HS-5 (cell line): ENCODE data around the gene BACH2.

Experiments used
- DNase-seq: peaks from one replicate; pipeline ENCODE4 v3.0.0-alpha.2; 2012; ENCODE audit warnings: low read depth

Gene BACH2

GRCh38 chr6:89966913-89967312 lies 329.7 kb downstream of the BACH2 start:
- DNase-seq = no peak

GRCh38 chr6:89966228-89966544 lies 330.5 kb downstream of the BACH2 start:
- no peak for DNase-seq

GRCh38 chr6:89965441-89966227 lies 331.0 kb downstream of the BACH2 start:
- no peak for DNase-seq

DNA sequence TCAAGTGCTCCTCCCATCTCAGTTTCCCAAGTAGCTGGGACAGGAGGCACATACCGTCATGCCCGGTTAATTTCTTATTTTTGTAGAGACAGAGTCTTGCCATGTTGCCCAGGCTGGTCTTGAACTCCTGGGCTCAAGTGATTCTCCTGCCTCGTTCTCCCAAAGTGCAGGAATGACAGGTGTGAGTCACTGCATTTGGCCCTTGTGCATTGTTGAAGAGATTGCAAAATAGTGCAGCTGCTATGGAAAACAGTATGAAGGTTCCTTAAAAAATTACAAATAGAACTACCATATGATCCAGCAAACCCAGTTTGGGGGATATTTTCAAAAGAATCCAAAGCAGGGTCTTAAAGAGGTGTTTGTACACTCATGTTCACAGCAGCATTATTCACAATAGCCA lies 333.3 kb downstream of the BACH2 start:
- no peak for DNase-seq

DNA sequence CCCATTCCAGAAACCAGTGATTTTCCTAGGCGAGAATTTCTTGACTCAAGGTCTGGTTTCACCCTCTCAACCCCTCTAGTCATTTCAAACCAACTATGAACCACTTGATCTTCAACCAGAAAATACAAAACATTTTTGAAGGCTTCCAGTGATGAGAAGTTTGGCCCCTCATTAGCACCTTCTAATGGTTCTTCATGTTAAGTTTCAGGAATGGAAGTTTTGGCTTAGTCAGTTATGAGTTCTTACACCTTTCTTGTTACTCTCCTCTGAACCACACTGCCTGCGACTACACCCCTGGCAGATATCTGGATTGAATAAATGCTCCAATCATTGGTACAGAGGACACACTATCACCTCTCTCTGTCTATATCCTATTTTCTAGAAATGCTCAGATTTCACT lies 335.2 kb downstream of the BACH2 start:
- no peak for DNase-seq

DNA sequence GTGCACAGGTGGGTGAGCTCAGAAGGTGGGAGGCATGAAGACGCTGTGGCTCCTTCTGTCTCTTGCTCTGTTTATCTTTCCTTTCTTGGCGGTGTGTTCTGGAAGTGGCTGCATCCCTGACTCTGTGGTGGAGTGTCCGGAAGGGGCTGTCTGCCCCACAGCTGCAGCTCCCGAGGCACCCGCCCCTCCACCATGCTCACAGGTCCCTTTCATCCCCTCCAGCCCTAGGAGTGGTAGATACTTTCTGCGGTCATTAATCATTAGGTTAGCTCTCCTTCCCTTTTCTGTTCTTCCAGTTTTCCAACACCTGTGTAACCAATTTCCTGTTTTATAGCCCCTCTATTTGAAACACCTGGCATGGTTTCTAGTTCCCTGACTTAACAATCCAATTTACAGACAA lies 336.8 kb downstream of the BACH2 start:
- no peak for DNase-seq

DNA sequence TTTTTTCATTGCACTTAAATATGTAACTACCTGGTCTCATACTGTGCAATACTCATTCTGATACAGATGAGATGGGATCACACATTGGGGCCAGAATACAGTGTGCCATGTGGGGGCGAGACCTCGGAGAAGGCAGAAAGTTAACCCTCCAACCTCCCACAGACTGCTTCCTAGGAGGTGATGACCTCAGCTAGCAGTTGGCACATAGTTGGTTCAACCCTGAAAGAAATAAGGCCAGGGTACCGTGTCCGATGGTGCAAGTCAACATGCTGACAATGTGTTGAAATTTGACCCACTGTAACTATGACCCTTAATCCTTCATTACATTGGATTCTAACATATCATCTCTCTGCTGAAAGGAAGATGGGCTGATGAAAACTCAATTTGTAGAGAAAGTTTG lies 340.5 kb downstream of the BACH2 start:
- no peak for DNase-seq

- DNase-seq = no peak
Measured at GRCh38 chr6:89955364-89955763, 341.3 kb downstream of the BACH2 start.

DNA sequence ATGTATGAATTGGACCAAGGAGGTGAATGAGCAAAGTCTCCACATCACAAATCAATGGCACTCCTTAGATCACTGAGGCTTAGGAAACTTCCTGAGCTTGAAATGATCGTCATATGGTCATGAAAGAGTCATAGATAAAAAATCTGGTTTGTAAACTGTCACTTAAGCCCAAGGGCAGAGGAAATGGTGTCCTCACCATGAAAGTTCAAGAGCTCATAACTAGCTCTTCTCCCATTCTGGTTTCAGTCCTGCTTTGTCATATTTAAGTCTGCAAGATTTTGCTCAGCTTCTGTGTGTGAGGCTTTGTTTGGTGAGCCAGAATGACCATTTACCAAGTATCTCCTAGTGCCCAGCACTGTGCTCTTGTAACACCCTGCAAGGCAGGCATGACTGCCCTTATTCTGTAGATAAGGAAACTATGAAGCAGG lies 341.9 kb downstream of the BACH2 start:
- DNase-seq = no peak

GRCh38 chr6:89952686-89953085 lies 344.0 kb downstream of the BACH2 start:
- peak; percentile 73 for DNase-seq

DNA sequence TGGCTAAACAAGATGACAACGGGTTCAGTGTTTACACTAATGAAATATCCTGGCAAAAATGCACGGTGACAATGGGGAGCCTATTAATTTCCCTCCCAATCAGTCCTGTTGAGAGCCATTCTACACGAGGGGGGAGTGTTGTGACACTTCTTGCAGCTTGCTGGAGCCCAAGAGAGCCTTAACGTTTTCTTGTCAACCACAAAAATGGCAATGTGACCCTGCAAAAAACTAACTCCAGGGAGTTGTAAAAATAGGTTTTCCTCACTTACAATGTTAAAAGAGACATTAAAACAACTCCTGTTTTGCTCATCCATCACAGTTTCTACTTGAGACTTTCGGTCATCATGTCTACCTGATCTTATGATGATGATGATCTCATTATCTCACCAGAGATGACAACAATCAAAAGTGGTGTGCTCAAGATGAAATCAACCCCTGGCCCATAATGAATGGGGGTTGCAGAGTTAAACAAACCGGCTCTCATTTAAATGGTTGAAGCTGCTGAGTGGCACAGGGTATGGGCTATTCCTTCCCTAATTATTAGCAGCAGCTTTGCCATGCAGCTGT lies 344.5 kb downstream of the BACH2 start:
- no peak for DNase-seq

GRCh38 chr6:89951574-89952104 lies 345.0 kb downstream of the BACH2 start:
- no peak for DNase-seq

GRCh38 chr6:89950879-89951391 lies 345.7 kb downstream of the BACH2 start:
- DNase-seq = no peak

- DNase-seq = no peak
Measured at GRCh38 chr6:89950446-89950845, 346.2 kb downstream of the BACH2 start.

DNA sequence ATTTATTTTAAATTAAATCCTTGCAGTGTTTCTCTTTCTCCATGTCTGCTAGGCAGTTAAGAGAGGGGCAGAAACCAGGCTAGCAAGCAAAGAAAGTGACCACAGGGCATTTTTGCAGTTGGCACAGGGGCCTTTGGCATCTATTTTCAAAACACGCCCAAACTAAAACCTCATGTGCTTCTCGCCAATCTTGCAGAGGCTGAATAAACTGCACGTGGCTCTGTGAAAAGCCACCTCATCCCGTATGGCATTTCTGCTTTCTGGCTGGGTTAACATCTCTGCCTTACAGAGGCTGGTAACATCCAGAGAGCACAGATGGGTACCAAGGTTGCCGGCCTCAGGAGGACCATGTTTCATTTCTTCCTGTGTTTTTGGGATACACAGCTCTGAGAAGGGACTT lies 347.8 kb downstream of the BACH2 start:
- no peak for DNase-seq

DNA sequence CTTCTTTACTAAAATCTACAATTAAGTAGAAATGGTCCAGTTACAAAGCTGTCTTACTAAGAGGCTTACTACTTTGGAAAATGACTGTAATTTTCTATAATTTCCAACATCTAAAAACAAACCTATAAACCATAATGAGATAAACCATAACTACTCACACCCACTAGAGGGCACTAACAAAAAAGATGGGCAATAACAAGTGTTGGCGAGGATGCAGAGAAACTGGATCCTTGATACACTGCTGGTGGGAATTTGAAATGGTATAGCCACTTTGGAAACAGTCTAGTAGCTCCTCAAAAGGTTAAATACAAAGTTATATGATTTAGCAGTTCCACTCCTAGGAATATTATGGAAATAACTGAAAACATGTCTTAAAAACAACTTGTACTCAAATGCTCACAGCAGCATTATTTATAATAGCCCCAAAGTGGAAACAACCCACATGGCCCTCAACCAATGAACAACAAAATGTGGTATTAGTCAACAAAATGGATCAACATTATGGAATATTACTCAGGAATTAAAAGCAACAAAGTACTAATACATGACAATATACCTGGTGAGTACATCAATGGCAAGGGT lies 351.7 kb downstream of the BACH2 start:
- no peak for DNase-seq

DNA sequence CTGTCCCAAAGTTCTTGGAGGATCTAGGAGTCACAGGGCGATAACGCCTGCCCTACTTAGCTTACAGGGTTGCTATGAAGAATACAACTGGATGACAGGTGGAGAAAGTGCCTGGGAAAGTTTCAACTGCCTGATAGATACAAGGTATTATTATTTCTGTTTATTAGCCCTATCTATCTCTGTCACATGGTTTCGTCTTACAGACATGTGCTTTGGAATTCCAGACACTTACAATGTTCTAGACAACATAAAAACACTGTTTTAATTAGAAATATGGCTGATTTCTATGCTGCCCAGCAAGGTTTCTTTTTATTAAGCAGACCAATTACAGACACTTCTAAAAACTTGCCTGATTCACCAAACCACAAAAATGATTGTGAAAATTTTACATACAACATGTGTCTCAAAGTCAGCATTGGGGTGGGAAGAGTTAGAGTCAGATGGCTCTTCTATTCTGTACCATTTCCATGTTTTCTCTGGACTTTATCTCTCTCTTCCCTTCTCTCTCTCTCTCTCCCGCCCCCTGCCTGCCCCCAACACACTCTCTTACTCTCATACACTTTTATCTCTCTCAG lies 352.4 kb downstream of the BACH2 start:
- no peak for DNase-seq

GRCh38 chr6:89942601-89943000 lies 354.0 kb downstream of the BACH2 start:
- DNase-seq = no peak

DNA sequence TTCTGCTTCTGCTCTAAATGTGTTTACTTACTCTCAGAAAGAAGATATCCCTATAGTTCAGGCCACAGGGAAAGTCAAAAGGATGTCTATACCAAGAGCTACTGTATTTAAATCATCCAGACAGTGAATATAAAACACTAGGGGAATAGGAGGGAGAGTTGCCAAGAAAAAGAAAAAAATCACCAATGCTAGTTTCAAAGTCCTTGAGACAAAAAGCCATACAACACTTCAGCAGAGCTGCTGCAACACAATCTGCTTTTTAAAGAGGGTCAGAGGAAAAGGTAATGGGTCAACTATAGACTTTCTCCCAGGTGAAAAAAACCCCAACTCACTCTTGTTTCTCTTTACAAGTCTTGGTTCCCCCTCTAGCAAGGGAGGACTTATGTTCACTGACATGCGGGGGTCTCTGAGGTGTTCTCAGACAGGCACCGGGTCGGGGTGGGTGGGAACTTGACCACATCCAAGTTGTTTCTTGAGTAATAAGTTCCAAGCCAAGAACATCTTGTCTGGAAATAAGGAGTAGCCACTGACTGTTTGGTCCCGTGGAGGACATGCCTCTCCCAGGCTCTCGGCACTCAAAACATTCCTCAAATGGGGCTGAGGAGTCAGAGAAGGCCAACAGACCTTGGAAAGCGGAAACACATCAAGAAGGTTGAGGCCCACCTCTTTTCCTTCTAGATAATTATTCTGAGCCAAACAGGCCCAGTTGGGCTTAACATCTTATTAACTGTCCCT lies 354.7 kb downstream of the BACH2 start:
- no peak for DNase-seq

GRCh38 chr6:89941031-89941762 lies 355.4 kb downstream of the BACH2 start:
- no peak for DNase-seq

DNA sequence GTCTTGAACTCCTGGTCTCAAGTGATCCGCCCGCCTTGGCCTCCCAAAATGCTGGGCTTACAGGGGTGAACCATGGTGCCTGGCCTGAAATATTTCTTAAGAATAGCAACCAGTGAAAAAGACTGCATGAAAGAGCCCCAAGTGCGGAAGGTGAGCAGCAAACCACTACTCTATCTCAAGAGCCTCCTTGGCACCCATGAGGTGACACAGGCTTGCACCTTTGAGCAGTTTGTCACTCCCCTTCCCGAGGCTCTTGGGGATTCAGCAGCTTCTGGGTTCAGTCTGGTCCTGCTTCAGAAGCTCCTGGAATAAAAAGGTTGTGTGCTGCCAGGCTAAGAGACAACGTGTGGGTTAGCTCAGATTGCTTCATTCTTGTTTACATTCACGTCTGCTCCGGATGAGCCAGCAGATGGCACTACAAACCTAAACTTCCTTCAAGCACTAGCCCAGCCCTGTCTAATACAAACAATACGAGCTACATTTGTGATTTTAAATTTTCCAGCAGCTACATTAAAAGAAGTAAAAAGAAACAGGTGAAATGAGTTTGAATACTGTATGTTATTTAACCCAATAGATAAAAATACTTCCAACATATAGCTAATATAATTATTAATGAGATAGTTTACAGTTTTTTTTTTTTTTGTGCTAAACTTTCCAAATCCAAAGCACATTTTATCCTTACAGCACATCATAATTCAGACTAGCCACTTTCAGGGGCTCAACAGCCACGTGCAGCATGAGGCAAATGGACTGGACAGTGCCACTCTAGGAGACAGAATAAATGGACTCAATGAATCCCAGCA lies 356.2 kb downstream of the BACH2 start:
- DNase-seq = peak; percentile 53
